ENCODE data around the gene CCDC134. TPM values are rescaled to one million over a fixed set of nuclear protein-coding genes. Genes with fewer than 3 reads are reported as not detected.

The CCDC134 gene
- total RNA-seq, 1 donor: 13.6 TPM

- no peaks in the 10 kb centered on the region for H3K9me3 ChIP-seq (ENCODE audit: low read depth, low read length)
- H3K27me3 ChIP-seq (ENCODE audit: insufficient read depth, low read length): no peaks in the 10 kb centered on the region
- H3K4me3 ChIP-seq (ENCODE audit: low read length): no peak overlapping the region
- no peaks in the 10 kb centered on the region for H3K4me1 ChIP-seq (ENCODE audit: insufficient read depth, low read length)
Measured at GRCh38 chr22:41810022-41810421, 9.5 kb downstream of the CCDC134 start.

- Histone ChIP-seq H3K4me1 (ENCODE audit: insufficient read depth, low read length) (no peaks in the 10 kb centered on the region), H3K4me3 (ENCODE audit: low read length) (no peak overlapping the region), H3K9me3 (ENCODE audit: low read depth, low read length) (no peaks in the 10 kb centered on the region), H3K27me3 (ENCODE audit: insufficient read depth, low read length) (no peaks in the 10 kb centered on the region)
Measured at GRCh38 chr22:41812805-41813545, 12.5 kb downstream of the CCDC134 start.

GRCh38 chr22:41813726-41814410 is 13.4 kb downstream of the CCDC134 start:
- Histone ChIP-seq H3K4me1 (ENCODE audit: insufficient read depth, low read length) (no peaks in the 10 kb centered on the region), H3K27me3 (ENCODE audit: insufficient read depth, low read length) (no peaks in the 10 kb centered on the region), H3K9me3 (ENCODE audit: low read depth, low read length) (no peaks in the 10 kb centered on the region), H3K4me3 (ENCODE audit: low read length) (no peak overlapping the region)

GRCh38 chr22:41815716-41816115 is 15.2 kb downstream of the CCDC134 start:
- no peaks in the 10 kb centered on the region for H3K27me3 ChIP-seq (ENCODE audit: insufficient read depth, low read length)
- no peaks in the 10 kb centered on the region for H3K4me1 ChIP-seq (ENCODE audit: insufficient read depth, low read length)
- no peaks in the 10 kb centered on the region for H3K9me3 ChIP-seq (ENCODE audit: low read depth, low read length)
- no peak overlapping the region for H3K4me3 ChIP-seq (ENCODE audit: low read length)

- H3K27me3 ChIP-seq (ENCODE audit: insufficient read depth, low read length): no peaks in the 10 kb centered on the region
- no peak overlapping the region for H3K4me3 ChIP-seq (ENCODE audit: low read length)
- no peaks in the 10 kb centered on the region for H3K4me1 ChIP-seq (ENCODE audit: insufficient read depth, low read length)
- no peaks in the 10 kb centered on the region for H3K9me3 ChIP-seq (ENCODE audit: low read depth, low read length)
Measured at GRCh38 chr22:41816241-41816640, 15.8 kb downstream of the CCDC134 start.

- no peak overlapping the region for H3K4me3 ChIP-seq (ENCODE audit: low read length)
- no peaks in the 10 kb centered on the region for H3K9me3 ChIP-seq (ENCODE audit: low read depth, low read length)
- no peaks in the 10 kb centered on the region for H3K4me1 ChIP-seq (ENCODE audit: insufficient read depth, low read length)
- H3K27me3 ChIP-seq (ENCODE audit: insufficient read depth, low read length): no peaks in the 10 kb centered on the region
Measured at GRCh38 chr22:41816871-41817270, 16.4 kb downstream of the CCDC134 start.

- Histone ChIP-seq H3K9me3 (ENCODE audit: low read depth, low read length) (no peaks in the 10 kb centered on the region), H3K4me3 (ENCODE audit: low read length) (no peak overlapping the region), H3K4me1 (ENCODE audit: insufficient read depth, low read length) (no peaks in the 10 kb centered on the region), H3K27me3 (ENCODE audit: insufficient read depth, low read length) (no peaks in the 10 kb centered on the region)
Measured at GRCh38 chr22:41818011-41818410, 17.5 kb downstream of the CCDC134 start.

GRCh38 chr22:41818596-41818995 is 18.1 kb downstream of the CCDC134 start:
- Histone ChIP-seq H3K27me3 (ENCODE audit: insufficient read depth, low read length) (no peaks in the 10 kb centered on the region), H3K4me3 (ENCODE audit: low read length) (no peak overlapping the region), H3K9me3 (ENCODE audit: low read depth, low read length) (no peaks in the 10 kb centered on the region), H3K4me1 (ENCODE audit: insufficient read depth, low read length) (no peaks in the 10 kb centered on the region)

GRCh38 chr22:41819257-41819656 is 18.8 kb downstream of the CCDC134 start:
- Histone ChIP-seq H3K4me1 (ENCODE audit: insufficient read depth, low read length) (no peaks in the 10 kb centered on the region), H3K4me3 (ENCODE audit: low read length) (no peak overlapping the region), H3K9me3 (ENCODE audit: low read depth, low read length) (no peaks in the 10 kb centered on the region), H3K27me3 (ENCODE audit: insufficient read depth, low read length) (no peaks in the 10 kb centered on the region)

GRCh38 chr22:41820447-41820846 is 20.0 kb downstream of the CCDC134 start:
- Histone ChIP-seq H3K4me1 (ENCODE audit: insufficient read depth, low read length) (no peaks in the 10 kb centered on the region), H3K9me3 (ENCODE audit: low read depth, low read length) (no peaks in the 10 kb centered on the region), H3K4me3 (ENCODE audit: low read length) (no peak overlapping the region), H3K27me3 (ENCODE audit: insufficient read depth, low read length) (no peaks in the 10 kb centered on the region)

GRCh38 chr22:41821471-41822316 is 21.2 kb downstream of the CCDC134 start:
- H3K9me3 ChIP-seq (ENCODE audit: low read depth, low read length): no peaks in the 10 kb centered on the region
- H3K27me3 ChIP-seq (ENCODE audit: insufficient read depth, low read length): no peaks in the 10 kb centered on the region
- H3K4me1 ChIP-seq (ENCODE audit: insufficient read depth, low read length): no peaks in the 10 kb centered on the region
- H3K4me3 ChIP-seq (ENCODE audit: low read length): no peak overlapping the region

GRCh38 chr22:41822317-41823057 is 22.0 kb downstream of the CCDC134 start:
- H3K27me3 ChIP-seq (ENCODE audit: insufficient read depth, low read length): no peaks in the 10 kb centered on the region
- H3K4me3 ChIP-seq (ENCODE audit: low read length): no peak overlapping the region
- no peaks in the 10 kb centered on the region for H3K4me1 ChIP-seq (ENCODE audit: insufficient read depth, low read length)
- H3K9me3 ChIP-seq (ENCODE audit: low read depth, low read length): no peaks in the 10 kb centered on the region

GRCh38 chr22:41823797-41824196 is 23.3 kb downstream of the CCDC134 start:
- Histone ChIP-seq H3K4me1 (ENCODE audit: insufficient read depth, low read length) (no peaks in the 10 kb centered on the region), H3K9me3 (ENCODE audit: low read depth, low read length) (no peaks in the 10 kb centered on the region), H3K27me3 (ENCODE audit: insufficient read depth, low read length) (no peaks in the 10 kb centered on the region), H3K4me3 (ENCODE audit: low read length) (no peak overlapping the region)

GRCh38 chr22:41825376-41825775 is 24.9 kb downstream of the CCDC134 start:
- no peaks in the 10 kb centered on the region for H3K27me3 ChIP-seq (ENCODE audit: insufficient read depth, low read length)
- H3K4me1 ChIP-seq (ENCODE audit: insufficient read depth, low read length): no peaks in the 10 kb centered on the region
- no peaks in the 10 kb centered on the region for H3K9me3 ChIP-seq (ENCODE audit: low read depth, low read length)
- H3K4me3 ChIP-seq (ENCODE audit: low read length): no peak overlapping the region

GRCh38 chr22:41826021-41826420 is 25.5 kb downstream of the CCDC134 start:
- Histone ChIP-seq H3K27me3 (ENCODE audit: insufficient read depth, low read length) (no peaks in the 10 kb centered on the region), H3K9me3 (ENCODE audit: low read depth, low read length) (no peaks in the 10 kb centered on the region), H3K4me1 (ENCODE audit: insufficient read depth, low read length) (peaks cover 1% of the 10 kb centered on the region), H3K4me3 (ENCODE audit: low read length) (no peak overlapping the region)

Measured in mononuclear cell (primary cell).